Mammary epithelial cell (primary cell): ENCODE data around the gene CAND2.

ENCODE experiments used
- CTCF ChIP-seq, 2 donors: IDR thresholded peaks in 1 of 2; conservative IDR thresholded peaks in 1 of 2; 2 replicates each; pipeline ENCODE4 v1.5.1; 2011 to 2012; ENCODE audit warnings: inconsistent platforms in 2 of 2, low read length in 2 of 2, mild to moderate bottlenecking in 2 of 2, control low read depth in 1 of 2, low read depth in 1 of 2; ENCODE audit not compliant: insufficient read depth in 1 of 2; ENCODE audit errors: extremely low read depth in 1 of 2
- EZH2 ChIP-seq: IDR thresholded peaks from 2 replicates; pipeline ENCODE4 v1.6.1; 2012; ENCODE audit warnings: low read length, inconsistent platforms, borderline replicate concordance

DNA sequence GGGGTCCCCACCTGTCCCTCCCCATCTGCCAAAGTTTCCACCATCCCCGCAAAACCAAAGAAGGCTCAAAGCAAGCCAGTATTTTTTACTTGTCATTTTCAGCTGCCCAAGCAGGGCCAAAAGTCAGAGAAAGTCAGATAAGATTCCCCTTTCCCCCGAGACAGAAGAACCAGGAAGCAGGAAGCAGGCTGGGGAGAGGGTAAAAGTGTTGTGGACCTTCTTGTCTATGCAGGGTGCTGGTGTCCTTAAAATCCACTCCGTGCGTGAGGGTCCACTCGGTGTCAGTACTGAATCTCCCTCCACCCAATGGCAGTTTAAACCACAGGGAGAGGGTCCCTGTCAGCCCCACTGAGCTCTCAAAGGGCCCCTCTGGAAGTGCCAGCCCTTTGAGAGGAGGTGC lies 65.1 kb downstream of the CAND2 start:
- TF ChIP-seq CTCF (conservative IDR thresholded peaks at IDR 0.05 in 1 of 2, IDR thresholded peaks at IDR 0.05 in 1 of 2; ENCODE audit: extremely low read depth in 1 of 2, insufficient read depth in 1 of 2, low read depth in 1 of 2, low read length in 2 of 2) = no peak
- no peak for TF ChIP-seq EZH2
